Transverse colon (tissue), 4 donors: Measurements from ENCODE around the gene AP4S1. TPM values are rescaled to one million over a fixed set of nuclear protein-coding genes. Genes with fewer than 3 reads are reported as not detected.

Experiments used
- DNase-seq: peaks from one replicate; pipeline ENCODE4 v3.0.0-alpha.2; 2019
- H3K27ac ChIP-seq, 4 donors: fragments of 200-600 bp; sonication (generic); 2 replicates each; pipeline ENCODE4 v1.5.1; 2016 to 2018; ENCODE audit warnings: inconsistent platforms in 4 of 4
- H3K27me3 ChIP-seq: fragments of 200-600 bp; sonication (generic); 2 replicates; pipeline ENCODE4 v1.5.1; 2017; ENCODE audit warnings: inconsistent platforms
- H3K36me3 ChIP-seq, 4 donors: fragments of 200-600 bp; sonication (generic); 2 replicates each; pipeline ENCODE4 v1.5.1; 2017 to 2019; ENCODE audit warnings: inconsistent platforms in 4 of 4
- H3K4me1 ChIP-seq, 4 donors: fragments of 200-600 bp; sonication (generic); 2 replicates each; pipeline ENCODE4 v1.5.1; 2017 to 2020; ENCODE audit warnings: inconsistent platforms in 4 of 4
- H3K4me3 ChIP-seq, 4 donors: fragments of 200-600 bp; sonication (generic); 1 replicate in 1 of 4; 2 replicates in 3 of 4; pipeline versions ENCODE4 v1.5.1 to v1.6.1; 2017 to 2019; ENCODE audit warnings: inconsistent platforms in 4 of 4
- H3K9me3 ChIP-seq, 2 donors: fragments of 200-600 bp; sonication (generic); 2 replicates each; pipeline ENCODE4 v1.5.1; 2017 to 2019; ENCODE audit warnings: inconsistent platforms in 2 of 2
- EP300 ChIP-seq: sonication (generic); formaldehyde crosslinking; IDR thresholded peaks from one replicate; pipeline ENCODE4 v1.6.1; 2017; ENCODE audit warnings: antibody characterized with exemption, low read depth
- POLR2A ChIP-seq: fragments of 450-650 bp; IDR thresholded peaks from one replicate; pipeline ENCODE4 v1.6.1; 2016; ENCODE audit warnings: antibody characterized with exemption, mild to moderate bottlenecking, moderate library complexity
- POLR2AphosphoS5 ChIP-seq, 3 donors: sonication (generic); formaldehyde crosslinking; IDR thresholded peaks; one replicate each; pipeline ENCODE4 v1.6.1; 2016; ENCODE audit warnings: antibody characterized with exemption in 3 of 3
- WGBS, 2 donors: methylation state at CpG; one replicate each; pipeline ENCODE4 v1.1.5; 2018; ENCODE audit warnings: low coverage in 1 of 2; 5-methylcytosine and 5-hydroxymethylcytosine counted together
- in situ Hi-C, 4 donors: fragments of 200-750 bp; cut with MboI; loops; one replicate each; pipeline versions ENCODE4 v1.15.0 to v1.15.1; 2017; ENCODE audit warnings: low sequenced_read_pairs in 3 of 4, low pct_ligation_motif_present in 1 of 4, low pct_unique_long_range_greater_than_20kb in 1 of 4
- intact Hi-C: fragments of 100-400 bp; cut with DNase I; formaldehyde crosslinking; loops from one replicate; pipeline ENCODE4 v1.15.1; 2023; ENCODE audit warnings: low total_unique reads
- total RNA-seq, 4 donors: library from RNA; depleted of rRNA; stranded (reverse); fragments of >200 nt; gene quantifications; one replicate each; pipeline ENCODE4 v1.1.0, GENCODE V29; 2016
- TF ChIP-seq, protein P1 (sequence below), 5 experiments: fragments of 200-600 bp in 3 of 5; fragments of 450-650 bp in 2 of 5; sonication (generic) in 3 of 5; IDR thresholded peaks; 1 replicate in 2 of 5; 2 replicates in 3 of 5; pipeline ENCODE4 v1.5.1; 2016 to 2017; ENCODE audit warnings: antibody characterized with exemption in 5 of 5, inconsistent platforms in 3 of 5, mild to moderate bottlenecking in 2 of 5, moderate library complexity in 1 of 5

Gene AP4S1
- total RNA-seq, 4 donors from 2014 or later, result 0.60 to 9.8 (median 4.6) TPM

DNA sequence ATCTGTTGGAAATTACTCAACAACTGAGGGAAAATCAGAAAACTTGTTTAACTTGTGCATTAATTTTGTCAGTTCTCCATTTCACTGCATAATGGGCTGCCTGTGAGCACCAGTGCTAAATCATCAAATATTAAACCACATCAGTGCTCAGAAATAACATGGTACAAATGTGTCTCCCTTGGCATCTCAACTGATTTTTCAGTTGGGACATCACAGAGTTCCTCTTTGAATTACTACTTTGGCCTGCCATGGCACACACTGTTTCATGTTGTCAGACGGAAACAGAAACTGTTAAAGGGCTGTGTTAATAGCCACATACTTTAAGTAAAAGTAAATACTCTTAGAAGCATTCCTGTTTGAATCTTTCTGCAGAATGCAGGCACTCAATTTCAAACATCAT, 42.8 kb downstream of the AP4S1 start:
- Histone ChIP-seq H3K27ac (peak overlapping the region in 1 of 4 donors; percentile 48), H3K36me3 (no peaks in the 10 kb centered on the region), H3K27me3 (no peaks in the 10 kb centered on the region), H3K4me1 (no peaks in the 10 kb centered on the region), H3K9me3 (no peaks in the 10 kb centered on the region), H3K4me3 (no peak overlapping the region)
- WGBS, 2 donors, result 33 to 49% methylated on average over 1 of the region's 1 CpG
- in situ Hi-C loops, result no loop called here
- TF ChIP-seq, protein P1, sequence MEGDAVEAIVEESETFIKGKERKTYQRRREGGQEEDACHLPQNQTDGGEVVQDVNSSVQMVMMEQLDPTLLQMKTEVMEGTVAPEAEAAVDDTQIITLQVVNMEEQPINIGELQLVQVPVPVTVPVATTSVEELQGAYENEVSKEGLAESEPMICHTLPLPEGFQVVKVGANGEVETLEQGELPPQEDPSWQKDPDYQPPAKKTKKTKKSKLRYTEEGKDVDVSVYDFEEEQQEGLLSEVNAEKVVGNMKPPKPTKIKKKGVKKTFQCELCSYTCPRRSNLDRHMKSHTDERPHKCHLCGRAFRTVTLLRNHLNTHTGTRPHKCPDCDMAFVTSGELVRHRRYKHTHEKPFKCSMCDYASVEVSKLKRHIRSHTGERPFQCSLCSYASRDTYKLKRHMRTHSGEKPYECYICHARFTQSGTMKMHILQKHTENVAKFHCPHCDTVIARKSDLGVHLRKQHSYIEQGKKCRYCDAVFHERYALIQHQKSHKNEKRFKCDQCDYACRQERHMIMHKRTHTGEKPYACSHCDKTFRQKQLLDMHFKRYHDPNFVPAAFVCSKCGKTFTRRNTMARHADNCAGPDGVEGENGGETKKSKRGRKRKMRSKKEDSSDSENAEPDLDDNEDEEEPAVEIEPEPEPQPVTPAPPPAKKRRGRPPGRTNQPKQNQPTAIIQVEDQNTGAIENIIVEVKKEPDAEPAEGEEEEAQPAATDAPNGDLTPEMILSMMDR (IDR thresholded peaks at IDR 0.05), result no peak
- TF ChIP-seq POLR2A (no peak), EP300 (no peak), POLR2AphosphoS5 (IDR thresholded peaks at IDR 0.05) (no peak)
- intact Hi-C loops, result no loop called here
- DNase-seq, result no peak

DNA sequence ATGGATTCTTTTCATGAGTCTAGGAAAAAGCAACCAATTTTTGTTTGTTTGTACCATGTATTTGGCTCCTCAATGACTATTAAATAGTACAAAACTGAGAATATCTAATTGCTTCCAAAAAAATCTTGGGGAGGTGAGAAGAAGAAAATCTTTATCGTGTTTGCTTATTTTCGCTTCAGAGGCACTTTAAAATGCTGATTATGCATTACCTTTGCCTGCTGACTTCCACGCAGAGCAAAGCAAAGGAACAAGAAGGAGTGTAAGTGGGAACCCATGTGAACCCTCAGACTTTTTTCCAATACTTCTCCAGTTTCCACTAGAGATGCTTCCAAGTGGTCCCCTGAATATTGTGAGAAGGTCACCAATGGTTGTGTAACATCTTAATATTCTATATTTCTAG, 43.9 kb downstream of the AP4S1 start:
- Histone ChIP-seq H3K27ac (no peak overlapping the region), H3K4me3 (no peak overlapping the region), H3K9me3 (no peaks in the 10 kb centered on the region), H3K4me1 (no peaks in the 10 kb centered on the region), H3K27me3 (no peaks in the 10 kb centered on the region), H3K36me3 (no peaks in the 10 kb centered on the region)
- WGBS, 2 donors, result 93% methylated on average over 3 of the region's 3 CpGs
- no peak for DNase-seq
- TF ChIP-seq EP300 (no peak), POLR2AphosphoS5 (IDR thresholded peaks at IDR 0.05) (no peak), POLR2A (no peak)
- TF ChIP-seq, protein P1 (IDR thresholded peaks at IDR 0.05), result no peak
- intact Hi-C loops (no loop called here), in situ Hi-C loops (no loop called here)

DNA sequence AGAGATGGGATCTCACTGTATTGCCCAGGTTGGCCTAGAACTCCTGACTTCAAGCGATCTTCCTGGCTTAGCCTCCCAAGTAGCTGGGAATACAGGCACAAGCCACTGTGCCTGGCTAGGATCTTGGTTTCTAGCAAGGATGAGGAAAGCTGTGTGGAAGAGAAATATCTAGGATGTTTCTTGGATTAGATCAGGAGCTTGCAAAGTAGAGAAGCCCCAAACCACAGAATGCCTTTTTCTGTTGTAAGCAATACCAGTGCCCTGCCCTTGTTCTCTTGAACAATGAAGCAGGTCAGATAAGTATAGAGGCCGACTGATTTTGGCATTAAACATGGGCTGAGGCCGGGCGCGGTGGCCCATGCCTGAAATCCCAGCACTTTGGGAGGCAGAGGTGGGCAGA, 45.0 kb downstream of the AP4S1 start:
- Histone ChIP-seq H3K4me3 (no peak overlapping the region), H3K4me1 (no peaks in the 10 kb centered on the region), H3K27ac (no peak overlapping the region), H3K27me3 (no peaks in the 10 kb centered on the region), H3K36me3 (no peaks in the 10 kb centered on the region), H3K9me3 (no peaks in the 10 kb centered on the region)
- in situ Hi-C loops, result loop anchor here in 1 of 4 donors (5.0 kb wide), 1 partner anchor 88 kb away; no protein-coding TSS in a partner anchor
- intact Hi-C loops, result no loop called here
- DNase-seq, result no peak
- WGBS, 2 donors, result 88 to 100% methylated on average over 1 to 5 of the region's 5 CpGs
- TF ChIP-seq POLR2AphosphoS5 (IDR thresholded peaks at IDR 0.05) (no peak), POLR2A (no peak), EP300 (no peak)
- TF ChIP-seq, protein P1 (IDR thresholded peaks at IDR 0.05), result no peak

DNA sequence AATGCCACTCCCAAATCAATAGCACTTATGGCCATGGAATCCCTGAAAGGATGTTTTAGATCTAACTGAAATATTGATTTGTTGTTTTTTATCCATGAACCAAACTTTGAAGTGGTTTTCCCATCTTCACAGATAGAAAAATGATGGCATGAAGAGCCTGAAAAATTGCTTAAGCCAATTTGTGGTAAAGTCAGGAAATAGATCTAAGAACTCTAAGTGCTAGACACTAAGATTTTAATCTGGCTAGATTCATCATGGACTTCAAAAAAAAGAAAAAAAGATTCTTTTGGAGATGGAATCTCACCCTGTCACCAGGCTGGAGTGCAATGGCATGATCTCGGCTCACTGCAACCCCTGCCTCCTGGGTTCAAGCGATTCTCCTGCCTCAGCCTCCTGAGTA, 45.7 kb downstream of the AP4S1 start:
- Histone ChIP-seq H3K27ac (no peak overlapping the region), H3K4me3 (no peak overlapping the region), H3K36me3 (no peaks in the 10 kb centered on the region), H3K9me3 (no peaks in the 10 kb centered on the region), H3K4me1 (no peaks in the 10 kb centered on the region), H3K27me3 (no peaks in the 10 kb centered on the region)
- no peak for TF ChIP-seq POLR2A
- TF ChIP-seq, protein P1 (IDR thresholded peaks at IDR 0.05), result no peak
- no peak for TF ChIP-seq EP300
- no peak for TF ChIP-seq POLR2AphosphoS5 (IDR thresholded peaks at IDR 0.05)
- DNase-seq, result no peak
- intact Hi-C loops, result no loop called here
- in situ Hi-C loops, result loop anchor here in 1 of 4 donors (5.0 kb wide), 1 partner anchor 89 kb away; no protein-coding TSS in a partner anchor
- WGBS, 2 donors, result 98% methylated on average over 2 of the region's 2 CpGs; no CpG with 5 or more reads in 1 of the 2 donors
